OCI-LY3 (cell line): ENCODE results near the gene VAT1L.

Experiments
- CTCF ChIP-seq: fragments of 200-600, 300-600 bp; sonication (generic); IDR thresholded peaks from 2 replicates; pipeline ENCODE4 v1.5.1; 2014; ENCODE audit warnings: antibody characterized with exemption, low read length, low read depth
- EZH2phosphoT487 ChIP-seq: fragments of 200-600 bp; shearing (Covaris generic); IDR thresholded peaks from 2 replicates; pipeline ENCODE4 v1.6.1; 2018; ENCODE audit warnings: antibody characterized with exemption, mixed run types, low read depth

- no peak for TF ChIP-seq CTCF
- TF ChIP-seq EZH2phosphoT487 = no peak
These were observed 55.0 kb downstream of the VAT1L start for GRCh38 chr16:77843405-77843804.
